Measurements from ENCODE around the gene LGALS7B. TPM values are rescaled to one million over a fixed set of nuclear protein-coding genes. Genes with fewer than 3 reads are reported as not detected.

Gene LGALS7B
- total and polyA plus RNA-seq, 2 of the 4 experiments (the other 2 are of a cell fraction), result not detected

- H3K4me1 ChIP-seq (ENCODE audit: control insufficient read depth, insufficient read depth, low read length), result peaks cover 10% of the 10 kb centered on the region; the same call in 1 of the 2 replicates
- no peak overlapping the region for H3K14ac ChIP-seq (replicated peaks; ENCODE audit: low read depth, low read length)
- H4K91ac ChIP-seq (ENCODE audit: insufficient read depth, low read depth, low read length), result no peak overlapping the region
- no peak overlapping the region for H2AK5ac ChIP-seq (ENCODE audit: low read depth, low read length)
- H2BK120ac ChIP-seq (ENCODE audit: low read depth, low read length), result no peak overlapping the region
- H3K4ac ChIP-seq (ENCODE audit: low read depth, low read length), result no peak overlapping the region
- ChIA-PET CTCF (interaction anchor here (1.4 kb wide), 1 partner anchor 92 kb away, joined by 3 read pairs; the partner anchor contains the start of genes MRPS12 and SARS2), POLR2A (ENCODE audit: unreplicated experiment) (no interaction called here)
- BruUV-seq (replicated peaks), result no TSS peak
- peaks cover 73% of the 10 kb centered on the region for H3K36me3 ChIP-seq (ENCODE audit: control insufficient read depth, insufficient read depth, low read length)
- H3K9ac ChIP-seq (ENCODE audit: low read depth, low read length), result no peak overlapping the region
- no peak overlapping the region for H3K23ac ChIP-seq (ENCODE audit: low read depth, low read length)
- H4K5ac ChIP-seq (ENCODE audit: low read depth, low read length), result no peak overlapping the region
- peak overlapping the region in 1 of 2 experiments; percentile 23; a peak in 1 of 4 replicates for H4K8ac ChIP-seq (ENCODE audit: low read depth in 2 of 2, low read length in 2 of 2)
- H3K9me1 ChIP-seq (ENCODE audit: insufficient read depth, low read length), result peaks cover 5% of the 10 kb centered on the region; the same call in 1 of the 2 replicates
- H3K4me3 ChIP-seq (ENCODE audit: insufficient read depth, low read depth, low read length), result no peak overlapping the region
- peaks cover 63% of the 10 kb centered on the region for H4K20me1 ChIP-seq (ENCODE audit: insufficient read depth, low read length)
- H3K9me3 ChIP-seq (ENCODE audit: control insufficient read depth, insufficient read depth, low read length), result no peaks in the 10 kb centered on the region
- H2BK20ac ChIP-seq (ENCODE audit: low read depth, low read length), result no peak overlapping the region
- no peak overlapping the region for H2AK9ac ChIP-seq (replicated peaks; ENCODE audit: low read depth, low read length, poor library complexity)
- no peak overlapping the region for H3K18ac ChIP-seq (ENCODE audit: low read depth, low read length)
- TF ChIP-seq, protein P1, sequence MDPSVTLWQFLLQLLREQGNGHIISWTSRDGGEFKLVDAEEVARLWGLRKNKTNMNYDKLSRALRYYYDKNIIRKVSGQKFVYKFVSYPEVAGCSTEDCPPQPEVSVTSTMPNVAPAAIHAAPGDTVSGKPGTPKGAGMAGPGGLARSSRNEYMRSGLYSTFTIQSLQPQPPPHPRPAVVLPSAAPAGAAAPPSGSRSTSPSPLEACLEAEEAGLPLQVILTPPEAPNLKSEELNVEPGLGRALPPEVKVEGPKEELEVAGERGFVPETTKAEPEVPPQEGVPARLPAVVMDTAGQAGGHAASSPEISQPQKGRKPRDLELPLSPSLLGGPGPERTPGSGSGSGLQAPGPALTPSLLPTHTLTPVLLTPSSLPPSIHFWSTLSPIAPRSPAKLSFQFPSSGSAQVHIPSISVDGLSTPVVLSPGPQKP (IDR thresholded peaks at IDR 0.05; ENCODE audit: borderline replicate concordance, low read depth, low read length), result no peak
- TF ChIP-seq SMC3 (IDR thresholded peaks at IDR 0.05; ENCODE audit: low read depth, low read length) (no peak), FOS (IDR thresholded peaks at IDR 0.05; ENCODE audit: low read depth, low read length) (no peak), CHD1 (IDR thresholded peaks at IDR 0.05; ENCODE audit: low read depth, low read length) (no peak), RCOR1 (IDR thresholded peaks at IDR 0.05; ENCODE audit: insufficient replicate concordance, low read length) (no peak), RFX5 (IDR thresholded peaks at IDR 0.05; ENCODE audit: low read depth, low read length) (no peak), POLR2A (IDR thresholded peaks at IDR 0.05; ENCODE audit: low read depth, low read length) (no peak), MAFK (IDR thresholded peaks at IDR 0.05; ENCODE audit: low read depth, low read length) (no peak), BHLHE40 (IDR thresholded peaks at IDR 0.05; ENCODE audit: low read depth, low read length) (no peak)
- peak overlapping the region; percentile 14 for H2BK5ac ChIP-seq (ENCODE audit: low read depth, low read length, poor library complexity, severe bottlenecking)
- ATAC-seq (ENCODE audit: low read depth) (no peak), DNase-seq (no peak)
- no peak overlapping the region for H3K56ac ChIP-seq (ENCODE audit: extremely low read depth, insufficient read depth, low read length)
- WGBS, 2 experiments (ENCODE audit: extremely low coverage in 2 of 2, insufficient read length in 1 of 2), result 65% methylated on average over 6 of the region's 19 CpGs; no CpG with 5 or more reads in 1 of the 2 experiments
- in situ Hi-C loops (cut with MboI; ENCODE audit: low sequenced_read_pairs), result no loop called here
- H2BK15ac ChIP-seq (ENCODE audit: low read depth, low read length), result no peak overlapping the region
- dilution Hi-C loops (cut with HindIII; ENCODE audit: low sequenced_read_pairs, unreplicated experiment), result no loop called here
- intact Hi-C loops (cut with micrococcal nuclease), result no loop called here
- H3K27me3 ChIP-seq (ENCODE audit: control insufficient read depth, insufficient read depth, low read length), result no peaks in the 10 kb centered on the region
- peaks cover 44 to 71% of the 10 kb centered on the region in 2 experiments for H3K79me1 ChIP-seq (ENCODE audit: low read depth in 1 of 2, low read length in 2 of 2)
- H2AFZ ChIP-seq (replicated peaks; ENCODE audit: low read length, poor library complexity), result no peak overlapping the region
- no peak overlapping the region for H3K27ac ChIP-seq (ENCODE audit: insufficient read depth, low read length)
- H3K4me2 ChIP-seq (ENCODE audit: low read depth, low read length), result no peak overlapping the region
Measured at GRCh38 chr19:38838208-38838985, 49.4 kb downstream of the LGALS7B start.
